ENCODE measurements around the gene CRELD2. TPM values are rescaled to one million over a fixed set of nuclear protein-coding genes. Genes with fewer than 3 reads are reported as not detected.

Gene CRELD2
- total RNA-seq, 4 donors from 2014 or later: 8.9 to 15.0 (median 13.0) TPM

GRCh38 chr22:49901457-49901856 lies 17.0 kb upstream of the CRELD2 start:
- no peak overlapping the region for H3K27ac ChIP-seq
- H3K4me1 ChIP-seq: no peaks in the 10 kb centered on the region
- no peaks in the 10 kb centered on the region for H3K27me3 ChIP-seq
- TF ChIP-seq POLR2A (IDR thresholded peaks at IDR 0.05) (no peak), CTCF (IDR thresholded peaks at IDR 0.05 in 4 of 5, conservative IDR thresholded peaks at IDR 0.05 in 1 of 5) (no peak)
- H3K9me3 ChIP-seq: no peaks in the 10 kb centered on the region
- peaks cover 0 to 50% of the 10 kb centered on the region in 2 donors for H3K36me3 ChIP-seq
- no peak for ATAC-seq
- no peak overlapping the region for H3K4me3 ChIP-seq
- DNase-seq: no peak
- in situ Hi-C loops (cut with MboI; ENCODE audit: low sequenced_read_pairs in 4 of 4) (no loop called here), intact Hi-C loops (cut with DNase I; ENCODE audit: low total_unique reads) (no loop called here)

DNA sequence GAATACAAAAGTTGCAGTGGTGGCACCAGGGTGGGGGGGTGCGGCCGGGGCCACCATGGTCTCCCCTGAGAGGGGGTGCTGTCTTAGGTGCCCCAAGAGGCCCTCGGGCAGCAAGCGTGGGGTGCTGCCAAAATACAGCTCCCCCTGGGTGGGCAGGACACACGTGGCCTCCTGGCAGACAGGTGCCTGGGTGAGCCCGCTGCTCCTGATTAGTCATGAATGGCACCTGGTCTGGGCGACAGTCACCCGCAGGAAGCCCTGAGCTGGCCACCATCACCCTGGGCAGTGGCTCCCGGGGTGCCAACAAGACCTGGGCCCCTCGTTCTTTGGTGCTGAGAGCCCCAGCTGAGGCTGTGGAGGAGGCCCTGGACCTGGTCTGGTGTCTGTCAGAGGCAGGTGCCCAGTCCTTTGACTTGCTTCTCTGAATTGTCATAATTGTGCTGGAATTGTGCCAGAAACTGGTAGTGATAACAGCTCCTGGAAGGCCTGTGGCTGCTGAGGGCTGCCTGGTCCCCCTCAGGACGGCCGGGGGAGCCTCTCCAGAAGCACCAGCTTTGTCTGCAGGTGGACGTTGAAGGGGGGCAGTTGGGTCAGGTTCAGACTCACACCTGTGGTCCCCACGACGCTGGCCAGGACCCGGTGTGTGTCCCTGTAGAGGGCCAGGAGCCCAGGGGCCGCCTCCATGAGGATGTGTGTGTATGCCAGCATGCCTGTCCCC lies 15.0 kb upstream of the CRELD2 start:
- Histone ChIP-seq H3K4me3 (no peak overlapping the region), H3K9me3 (no peaks in the 10 kb centered on the region), H3K4me1 (no peaks in the 10 kb centered on the region), H3K27me3 (no peaks in the 10 kb centered on the region), H3K27ac (no peak overlapping the region), H3K36me3 (peaks cover 0 to 67% of the 10 kb centered on the region in 2 donors)
- in situ Hi-C loops (cut with MboI; ENCODE audit: low sequenced_read_pairs in 4 of 4): no loop called here
- ATAC-seq (no peak), DNase-seq (no peak)
- TF ChIP-seq CTCF (IDR thresholded peaks at IDR 0.05 in 4 of 5, conservative IDR thresholded peaks at IDR 0.05 in 1 of 5) (no peak), POLR2A (IDR thresholded peaks at IDR 0.05) (no peak)
- intact Hi-C loops (cut with DNase I; ENCODE audit: low total_unique reads): no loop called here

DNA sequence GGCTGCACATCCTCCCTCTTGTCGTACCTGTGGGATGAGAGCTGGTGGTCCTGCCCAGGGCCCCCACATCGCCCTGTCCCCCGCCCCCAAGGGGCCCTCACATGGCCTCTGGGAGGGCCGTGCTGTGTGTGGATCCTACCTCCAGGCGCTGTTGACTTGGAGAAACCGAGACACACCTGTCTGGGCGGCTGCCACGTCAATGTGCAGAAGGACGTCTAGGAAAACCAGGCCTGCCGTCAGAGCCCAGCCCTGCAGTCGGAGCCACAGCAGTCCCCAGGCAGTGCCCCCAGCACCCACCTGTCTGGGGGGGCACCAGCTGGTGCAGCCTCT lies 14.4 kb upstream of the CRELD2 start:
- ATAC-seq (no peak), DNase-seq (no peak)
- Histone ChIP-seq H3K9me3 (no peaks in the 10 kb centered on the region), H3K36me3 (peaks cover 0 to 72% of the 10 kb centered on the region in 2 donors), H3K4me3 (no peak overlapping the region), H3K27me3 (no peaks in the 10 kb centered on the region), H3K4me1 (no peaks in the 10 kb centered on the region), H3K27ac (no peak overlapping the region)
- intact Hi-C loops (cut with DNase I; ENCODE audit: low total_unique reads): no loop called here
- in situ Hi-C loops (cut with MboI; ENCODE audit: low sequenced_read_pairs in 4 of 4): no loop called here
- TF ChIP-seq POLR2A (IDR thresholded peaks at IDR 0.05) (no peak), CTCF (IDR thresholded peaks at IDR 0.05 in 4 of 5, conservative IDR thresholded peaks at IDR 0.05 in 1 of 5) (no peak)

DNA sequence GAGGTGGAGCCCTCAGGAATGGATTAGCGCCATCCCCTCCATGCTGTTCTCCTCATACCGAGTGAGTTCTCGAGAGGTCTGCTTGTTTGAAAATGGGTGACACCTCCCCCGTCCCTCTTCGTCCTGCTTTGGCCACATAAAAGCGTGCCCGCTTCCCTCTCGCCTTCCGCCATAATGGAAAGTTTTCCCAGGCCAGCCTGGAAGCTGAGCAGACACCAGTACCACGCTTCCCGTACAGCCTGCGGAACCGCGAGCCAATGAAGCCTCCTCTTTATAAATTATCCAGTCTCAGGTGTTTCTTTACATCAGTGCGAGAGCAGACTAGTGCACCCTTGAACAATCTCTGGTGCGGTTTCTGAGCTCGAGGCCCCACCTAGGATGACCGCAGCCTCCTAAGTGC lies 13.0 kb upstream of the CRELD2 start:
- no peaks in the 10 kb centered on the region for H3K27me3 ChIP-seq
- ATAC-seq: no peak
- no peak for DNase-seq
- in situ Hi-C loops (cut with MboI; ENCODE audit: low sequenced_read_pairs in 4 of 4) (no loop called here), intact Hi-C loops (cut with DNase I; ENCODE audit: low total_unique reads) (no loop called here)
- TF ChIP-seq CTCF (IDR thresholded peaks at IDR 0.05 in 4 of 5, conservative IDR thresholded peaks at IDR 0.05 in 1 of 5) (no peak), POLR2A (IDR thresholded peaks at IDR 0.05) (no peak)
- H3K4me1 ChIP-seq: no peaks in the 10 kb centered on the region
- no peak overlapping the region for H3K27ac ChIP-seq
- H3K9me3 ChIP-seq: no peaks in the 10 kb centered on the region
- peaks cover 0 to 77% of the 10 kb centered on the region in 2 donors for H3K36me3 ChIP-seq
- H3K4me3 ChIP-seq: no peak overlapping the region

All from gastrocnemius medialis (tissue), 4 donors.